DND-41 (cell line): ENCODE data around the gene ANXA2.
"Not testable (repeated sequence)": the region's sequence is repeated elsewhere in the genome, so short reads cannot be mapped to it uniquely, and the experiment has no call there.

Experiments used
- ATAC-seq: fragments of 200-7000 bp; cut with Tn5 transposase; 3 replicates; pipeline ENCODE4 v1.9.1; 2021; ENCODE audit warnings: low read depth; ENCODE audit not compliant: insufficient read depth
- DNase-seq: peaks from one replicate; pipeline ENCODE4 v3.0.0-alpha.2; 2020
- H2AFZ ChIP-seq: 2 replicates; pipeline ENCODE4 v1.6.0; 2012; ENCODE audit warnings: low read depth, low read length
- H3K27ac ChIP-seq: 2 replicates; pipeline ENCODE4 v1.5.1; 2012; ENCODE audit warnings: low read length, inconsistent platforms
- H3K27me3 ChIP-seq: fragments of 200-600 bp; sonication (generic); 2 replicates; pipeline ENCODE4 v1.6.0; 2012; ENCODE audit warnings: low read length, mild to moderate bottlenecking, inconsistent platforms; ENCODE audit not compliant: insufficient read depth, poor library complexity
- H3K36me3 ChIP-seq: 2 replicates; pipeline ENCODE4 v1.5.1; 2012; ENCODE audit warnings: low read length, inconsistent platforms; ENCODE audit not compliant: insufficient read depth
- H3K4me1 ChIP-seq: 2 replicates; pipeline ENCODE4 v1.5.1; 2012; ENCODE audit warnings: mild to moderate bottlenecking, low read length; ENCODE audit not compliant: insufficient read depth
- H3K4me2 ChIP-seq: 2 replicates; pipeline ENCODE4 v1.6.0; 2012; ENCODE audit warnings: mild to moderate bottlenecking, moderate library complexity, low read length, inconsistent platforms; ENCODE audit not compliant: insufficient read depth
- H3K4me3 ChIP-seq, 2 experiments: fragments of 200-600 bp in 1 of 2; shearing (Covaris generic) in 1 of 2; 2 replicates each; pipeline ENCODE4 v1.5.1; 2012 to 2016; ENCODE audit warnings: inconsistent platforms in 2 of 2, low read length in 2 of 2, mild to moderate bottlenecking in 2 of 2, low read depth in 1 of 2, moderate library complexity in 1 of 2
- H3K79me2 ChIP-seq: 2 replicates; pipeline ENCODE4 v1.6.0; 2012; ENCODE audit warnings: low read length, inconsistent platforms; ENCODE audit not compliant: insufficient read depth
- H3K9ac ChIP-seq: 2 replicates; pipeline ENCODE4 v1.6.0; 2012; ENCODE audit warnings: low read depth, mild to moderate bottlenecking, inconsistent platforms, low read length, moderate library complexity
- H3K9me3 ChIP-seq: 2 replicates; pipeline ENCODE4 v1.5.1; 2012; ENCODE audit warnings: low read length, moderate library complexity, mild to moderate bottlenecking, inconsistent platforms; ENCODE audit not compliant: insufficient read depth, severe bottlenecking
- H4K20me1 ChIP-seq: 2 replicates; pipeline ENCODE4 v1.6.0; 2012; ENCODE audit warnings: low read length; ENCODE audit not compliant: insufficient read depth
- CTCF ChIP-seq: IDR thresholded peaks from 2 replicates; pipeline ENCODE4 v1.5.1; 2012; ENCODE audit warnings: borderline replicate concordance, low read length, moderate library complexity, mild to moderate bottlenecking; ENCODE audit not compliant: poor library complexity, severe bottlenecking; ENCODE audit errors: extremely low read depth
- EZH2 ChIP-seq: IDR thresholded peaks from 3 replicates; pipeline ENCODE4 v1.6.1; 2012; ENCODE audit warnings: borderline replicate concordance, low read depth, mild to moderate bottlenecking, moderate library complexity, low read length, inconsistent platforms; ENCODE audit not compliant: severe bottlenecking

Gene ANXA2

GRCh38 chr15:60340207-60340921 lies 57.4 kb downstream of the ANXA2 start:
- Histone ChIP-seq H3K9me3 (no peaks in the 10 kb centered on the region), H3K27me3 (peaks cover 3% of the 10 kb centered on the region), H2AFZ (no peak overlapping the region), H3K4me3 (no peak overlapping the region), H3K27ac (no peak overlapping the region), H3K4me1 (no peaks in the 10 kb centered on the region), H3K9ac (no peak overlapping the region), H3K36me3 (no peaks in the 10 kb centered on the region), H4K20me1 (no peaks in the 10 kb centered on the region), H3K4me2 (no peak overlapping the region), H3K79me2 (no peaks in the 10 kb centered on the region)
- no peak for TF ChIP-seq EZH2
- no peak for TF ChIP-seq CTCF
- no peak for ATAC-seq
- no peak for DNase-seq

GRCh38 chr15:60339236-60339635 lies 58.5 kb downstream of the ANXA2 start:
- no peaks in the 10 kb centered on the region for H4K20me1 ChIP-seq
- no peak overlapping the region for H3K9ac ChIP-seq
- ATAC-seq: no peak
- H3K27ac ChIP-seq: no peak overlapping the region
- no peak for TF ChIP-seq EZH2
- no peaks in the 10 kb centered on the region for H3K27me3 ChIP-seq
- no peaks in the 10 kb centered on the region for H3K4me1 ChIP-seq
- no peak for DNase-seq
- H3K79me2 ChIP-seq: no peaks in the 10 kb centered on the region
- no peaks in the 10 kb centered on the region for H3K9me3 ChIP-seq
- H2AFZ ChIP-seq: no peak overlapping the region
- no peak overlapping the region for H3K4me2 ChIP-seq
- no peaks in the 10 kb centered on the region for H3K36me3 ChIP-seq
- no peak overlapping the region for H3K4me3 ChIP-seq

- H3K36me3 ChIP-seq: no peaks in the 10 kb centered on the region
- TF ChIP-seq CTCF (no peak), EZH2 (no peak)
- DNase-seq (no peak), ATAC-seq (no peak)
- no peak overlapping the region for H3K4me3 ChIP-seq
- no peaks in the 10 kb centered on the region for H3K9me3 ChIP-seq
- H3K27ac ChIP-seq: no peak overlapping the region
- H3K27me3 ChIP-seq: no peaks in the 10 kb centered on the region
- no peak overlapping the region for H3K4me2 ChIP-seq
- no peak overlapping the region for H3K9ac ChIP-seq
- H2AFZ ChIP-seq: no peak overlapping the region
- no peaks in the 10 kb centered on the region for H4K20me1 ChIP-seq
- no peaks in the 10 kb centered on the region for H3K79me2 ChIP-seq
- H3K4me1 ChIP-seq: no peaks in the 10 kb centered on the region
Observed at GRCh38 chr15:60338810-60339209, 59.0 kb downstream of the ANXA2 start.

- H3K27ac ChIP-seq: no peak overlapping the region
- ATAC-seq (no peak), DNase-seq (no peak)
Observed at GRCh38 chr15:60337076-60337475, 60.7 kb downstream of the ANXA2 start.

GRCh38 chr15:60335296-60335695 lies 62.5 kb downstream of the ANXA2 start:
- H3K9me3 ChIP-seq, H3K36me3 ChIP-seq, H4K20me1 ChIP-seq, ATAC-seq, H3K79me2 ChIP-seq, H3K27ac ChIP-seq, H3K4me2 ChIP-seq, H2AFZ ChIP-seq, H3K4me3 ChIP-seq, H3K27me3 ChIP-seq, H3K4me1 ChIP-seq, DNase-seq, H3K9ac ChIP-seq: not testable (repeated sequence)

More at GRCh38 chr15:60337076-60337475, 60.7 kb downstream of the ANXA2 start:
- H3K4me1 ChIP-seq: no peaks in the 10 kb centered on the region
- no peaks in the 10 kb centered on the region for H3K9me3 ChIP-seq
- no peak overlapping the region for H3K4me2 ChIP-seq
- no peaks in the 10 kb centered on the region for H3K36me3 ChIP-seq
- no peak overlapping the region for H3K4me3 ChIP-seq
- TF ChIP-seq EZH2: no peak
- TF ChIP-seq CTCF: no peak
- no peaks in the 10 kb centered on the region for H3K79me2 ChIP-seq
- H4K20me1 ChIP-seq: no peaks in the 10 kb centered on the region
- no peak overlapping the region for H2AFZ ChIP-seq
- H3K9ac ChIP-seq: no peak overlapping the region
- H3K27me3 ChIP-seq: no peaks in the 10 kb centered on the region
